Measurements from ENCODE around the gene TECPR2.

The TECPR2 gene

DNA sequence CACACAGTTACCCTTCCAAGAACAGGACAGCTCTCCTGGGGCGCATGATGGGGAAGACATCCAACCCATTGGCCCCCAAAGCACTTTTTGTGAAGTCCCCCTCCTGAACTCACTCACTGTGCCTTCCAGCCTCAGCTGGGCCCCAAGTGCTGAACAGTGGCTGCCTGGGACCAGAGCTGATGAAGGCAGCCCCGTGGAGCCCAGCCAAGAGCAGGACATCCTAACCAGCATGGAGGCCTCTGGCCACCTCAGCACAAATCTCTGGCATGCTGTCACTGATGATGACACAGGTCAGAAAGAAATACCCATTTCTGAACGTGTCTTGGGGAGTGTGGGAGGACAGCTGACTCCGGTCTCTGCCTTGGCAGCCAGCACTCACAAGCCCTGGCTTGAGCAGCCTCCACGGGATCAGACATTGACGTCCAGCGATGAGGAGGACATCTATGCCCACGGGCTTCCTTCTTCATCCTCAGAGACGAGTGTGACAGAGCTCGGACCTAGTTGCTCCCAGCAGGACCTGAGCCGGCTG, 72.0 kb downstream of the TECPR2 start:
- no peak for DNase-seq

DNA sequence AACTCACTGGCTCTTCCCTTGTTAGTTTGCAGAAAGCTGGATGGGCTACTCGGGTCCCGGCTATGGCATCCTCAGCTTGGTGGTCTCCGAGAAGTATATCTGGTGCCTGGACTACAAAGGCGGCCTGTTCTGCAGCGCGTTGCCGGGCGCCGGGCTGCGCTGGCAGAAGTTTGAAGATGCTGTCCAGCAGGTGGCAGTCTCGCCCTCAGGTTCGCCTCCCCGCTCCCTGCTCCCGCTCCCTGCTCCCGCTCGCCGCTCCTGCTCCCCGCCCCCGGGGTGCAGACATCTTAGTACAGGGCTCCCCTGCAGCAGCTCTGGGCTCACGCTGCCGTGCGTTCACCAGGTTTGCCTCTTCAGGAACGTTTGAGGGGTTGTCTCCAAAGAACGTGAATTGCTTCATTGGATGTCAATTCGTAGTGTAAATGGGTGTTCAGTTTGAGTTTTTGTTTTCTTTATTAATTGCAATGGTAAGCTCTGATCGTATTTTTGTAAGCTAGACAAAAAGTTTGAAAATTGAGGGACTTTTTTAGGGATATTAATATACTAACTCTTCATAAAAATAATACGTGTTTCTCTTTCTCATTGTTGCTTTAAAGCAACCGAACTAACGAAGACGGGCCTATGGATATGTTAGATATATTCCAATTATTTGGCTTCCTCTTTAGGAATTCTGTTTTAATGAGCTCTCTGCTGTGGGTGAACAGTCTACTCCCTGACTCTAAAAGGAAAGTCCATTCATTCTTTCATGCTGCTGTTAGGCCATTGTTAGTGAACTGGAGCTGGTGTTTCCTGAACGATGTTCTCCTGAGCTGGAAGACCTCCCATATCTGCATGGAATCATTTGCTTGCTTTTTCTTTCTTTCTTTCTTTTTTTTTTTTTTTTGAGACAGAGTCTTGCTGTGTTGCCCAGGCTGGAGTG, 75.5 kb downstream of the TECPR2 start:
- DNase-seq, result peak; percentile 5

DNA sequence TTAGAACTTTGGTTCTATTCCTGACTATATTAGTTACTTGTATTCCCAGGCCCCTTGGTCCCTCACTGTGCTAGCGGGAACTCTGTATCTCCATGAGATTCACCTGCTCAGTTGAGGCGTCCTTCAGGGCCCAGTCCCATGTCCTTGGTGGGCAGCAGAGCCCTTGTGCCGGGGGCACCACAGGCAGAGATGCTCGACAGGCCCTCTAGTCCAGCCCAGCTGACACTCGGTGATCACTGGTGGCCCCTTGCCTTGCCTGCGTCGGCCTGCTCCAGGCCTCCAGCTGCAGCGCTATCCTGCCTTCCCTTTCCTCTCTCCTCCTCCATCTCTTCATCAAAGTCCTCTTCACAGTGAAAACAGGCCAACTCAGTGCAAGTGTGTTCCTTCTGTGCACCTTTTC, 76.8 kb downstream of the TECPR2 start:
- DNase-seq, result no peak

GRCh38 chr14:102440392-102440791, 77.7 kb downstream of the TECPR2 start:
- no peak for DNase-seq

- no peak for DNase-seq
Measured at GRCh38 chr14:102442241-102443211, 79.8 kb downstream of the TECPR2 start.

- DNase-seq, result no peak
Measured at GRCh38 chr14:102445066-102445465, 82.3 kb downstream of the TECPR2 start.

DNA sequence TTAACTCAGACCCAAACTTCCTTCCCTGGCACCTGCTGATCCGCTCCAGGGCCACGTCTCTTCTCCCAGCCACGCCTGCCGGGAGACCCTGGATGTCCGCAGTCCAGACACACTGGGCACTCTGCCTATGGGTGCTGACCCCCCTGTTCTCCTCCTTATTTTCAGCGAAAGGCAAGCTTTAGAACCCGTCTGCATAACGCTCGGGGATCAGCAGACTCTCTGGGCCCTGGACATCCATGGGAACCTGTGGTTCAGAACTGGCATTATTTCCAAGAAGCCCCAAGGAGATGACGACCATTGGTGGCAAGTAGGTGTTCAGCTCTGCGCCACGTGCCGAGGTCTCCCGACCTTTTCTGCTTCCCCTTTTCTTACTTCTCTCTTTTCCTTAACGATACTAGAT, 82.9 kb downstream of the TECPR2 start:
- DNase-seq, result no peak

DNA sequence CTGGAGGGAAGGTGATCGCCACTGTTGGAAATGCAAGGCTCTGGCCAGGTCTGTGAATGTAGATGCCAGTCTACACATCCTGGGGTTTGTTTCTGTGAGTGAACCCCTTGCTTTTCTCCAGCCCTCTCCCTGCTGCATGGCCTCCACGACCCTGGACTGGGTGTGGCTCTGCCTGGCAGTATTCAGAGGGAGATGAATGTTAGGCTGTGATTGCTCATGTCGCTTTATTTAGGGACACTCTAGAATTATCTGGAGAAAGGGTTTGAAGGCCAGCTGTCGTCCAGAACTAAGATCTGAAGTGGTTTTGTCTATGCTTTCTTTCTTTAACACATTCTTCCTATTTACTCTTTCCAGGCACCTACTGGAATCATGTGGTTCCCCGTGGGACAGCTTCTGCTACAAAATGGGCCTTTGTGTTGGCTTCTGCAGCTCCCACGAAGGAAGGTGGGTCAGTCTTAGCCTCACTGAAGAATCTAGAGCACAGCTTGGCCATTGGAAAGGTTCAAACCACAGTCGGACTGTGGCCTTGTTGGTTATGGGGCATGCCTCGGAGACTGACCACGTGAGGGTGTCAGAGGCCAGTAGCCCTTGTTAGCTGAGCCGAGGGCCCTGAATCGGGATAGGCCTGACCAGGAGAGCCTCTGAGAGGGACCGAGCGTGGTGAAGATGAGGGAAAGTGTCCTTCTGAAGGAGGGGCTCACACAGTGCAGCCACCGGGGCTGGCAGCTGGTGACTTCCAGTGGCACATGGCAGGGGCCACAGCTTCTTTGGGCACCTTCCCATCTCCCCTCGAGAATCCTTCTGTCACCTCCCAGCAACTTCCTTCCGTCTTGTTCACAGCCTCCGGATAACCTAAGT, 87.7 kb downstream of the TECPR2 start:
- no peak for DNase-seq

GRCh38 chr14:102451064-102451352, 88.3 kb downstream of the TECPR2 start:
- DNase-seq, result no peak

- no peak for DNase-seq
Measured at GRCh38 chr14:102452302-102452701, 89.6 kb downstream of the TECPR2 start.

DNA sequence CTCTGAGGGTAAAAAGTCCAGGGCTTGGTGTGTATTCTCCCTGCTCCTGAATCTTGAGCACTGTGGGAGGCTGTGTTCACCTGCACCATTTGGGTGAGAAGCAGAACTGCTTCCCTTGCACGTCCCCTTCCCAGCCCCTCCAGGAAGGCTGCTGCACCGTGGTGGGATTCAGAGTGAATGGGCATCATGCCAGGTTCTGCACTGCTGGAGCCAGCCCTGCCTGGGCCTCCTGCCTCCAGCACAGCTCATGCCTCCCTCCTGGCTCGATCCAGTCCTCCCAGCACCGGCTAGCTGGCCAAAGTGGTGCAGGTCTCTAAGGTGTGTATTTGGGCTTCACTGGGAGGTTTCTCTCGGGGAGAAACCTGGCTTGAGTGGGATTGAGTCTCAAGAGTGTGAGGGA, 92.0 kb downstream of the TECPR2 start:
- DNase-seq, result no peak

- DNase-seq, result no peak
Measured at GRCh38 chr14:102457509-102457908, 94.8 kb downstream of the TECPR2 start.

DNA sequence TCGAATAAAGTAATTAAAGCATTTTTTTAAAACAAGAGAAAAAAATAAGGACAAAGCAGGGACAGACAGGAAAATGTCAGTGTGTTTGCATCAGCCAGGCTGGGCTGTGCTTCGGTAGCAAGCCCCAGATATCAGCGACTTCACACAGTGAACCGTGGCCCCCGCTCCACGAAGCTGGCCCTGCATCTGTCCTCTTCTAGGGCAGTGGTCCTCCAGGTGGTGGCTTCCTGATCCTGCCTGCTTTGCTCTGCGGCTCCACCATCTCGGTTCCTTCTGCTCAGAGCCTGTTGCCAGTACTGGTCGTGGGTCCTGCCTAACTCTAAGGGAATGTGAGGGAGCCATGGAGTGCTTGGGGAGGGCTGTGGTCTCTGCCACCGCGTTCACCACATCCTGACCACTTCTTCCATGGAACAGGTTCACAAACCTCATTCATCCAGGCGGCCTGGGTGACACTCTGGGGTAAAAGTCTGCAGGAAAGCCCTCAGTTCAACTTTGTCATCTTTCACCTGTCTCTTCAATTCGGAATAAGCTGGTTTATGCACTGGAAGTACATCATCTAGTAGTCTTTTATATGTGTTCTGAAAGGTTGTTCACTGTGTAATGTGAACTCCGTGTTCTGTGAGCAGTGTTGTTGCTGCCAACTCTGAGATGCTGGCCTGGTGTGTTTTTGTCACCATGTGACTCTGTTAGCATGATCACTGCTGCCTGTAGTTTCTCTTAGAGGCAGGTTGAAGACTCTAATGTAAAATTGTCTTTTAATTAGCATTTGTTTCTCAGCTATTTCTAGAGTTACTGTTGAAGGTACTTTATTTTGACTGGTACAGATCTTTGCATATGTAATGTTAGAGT, 99.0 kb downstream of the TECPR2 start:
- no peak for DNase-seq

- no peak for DNase-seq
Measured at GRCh38 chr14:102462391-102462790, 99.7 kb downstream of the TECPR2 start.

GRCh38 chr14:102464006-102464405, 101.3 kb downstream of the TECPR2 start:
- no peak for DNase-seq

GRCh38 chr14:102464846-102465341, 102.2 kb downstream of the TECPR2 start:
- DNase-seq, result no peak

DNA sequence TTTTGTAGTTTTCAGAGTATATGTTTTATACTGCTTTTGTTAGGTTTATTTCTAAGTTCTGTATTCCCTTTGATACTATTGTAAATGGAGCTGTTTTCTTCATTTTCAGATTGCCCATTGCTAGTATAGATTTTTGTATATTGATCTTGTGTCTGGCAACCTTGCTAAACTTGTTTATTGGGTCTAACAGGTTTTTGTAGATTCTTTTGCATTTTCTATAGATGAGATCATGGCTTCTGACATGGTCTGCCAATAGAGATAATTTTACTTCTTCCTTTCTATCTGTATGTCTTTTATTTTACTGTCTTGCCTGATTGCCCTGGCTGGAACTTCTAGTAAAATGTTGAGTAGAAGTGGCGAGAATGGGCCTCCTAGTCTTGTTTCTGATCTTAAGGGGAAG, 106.5 kb downstream of the TECPR2 start:
- DNase-seq, result no peak

DNA sequence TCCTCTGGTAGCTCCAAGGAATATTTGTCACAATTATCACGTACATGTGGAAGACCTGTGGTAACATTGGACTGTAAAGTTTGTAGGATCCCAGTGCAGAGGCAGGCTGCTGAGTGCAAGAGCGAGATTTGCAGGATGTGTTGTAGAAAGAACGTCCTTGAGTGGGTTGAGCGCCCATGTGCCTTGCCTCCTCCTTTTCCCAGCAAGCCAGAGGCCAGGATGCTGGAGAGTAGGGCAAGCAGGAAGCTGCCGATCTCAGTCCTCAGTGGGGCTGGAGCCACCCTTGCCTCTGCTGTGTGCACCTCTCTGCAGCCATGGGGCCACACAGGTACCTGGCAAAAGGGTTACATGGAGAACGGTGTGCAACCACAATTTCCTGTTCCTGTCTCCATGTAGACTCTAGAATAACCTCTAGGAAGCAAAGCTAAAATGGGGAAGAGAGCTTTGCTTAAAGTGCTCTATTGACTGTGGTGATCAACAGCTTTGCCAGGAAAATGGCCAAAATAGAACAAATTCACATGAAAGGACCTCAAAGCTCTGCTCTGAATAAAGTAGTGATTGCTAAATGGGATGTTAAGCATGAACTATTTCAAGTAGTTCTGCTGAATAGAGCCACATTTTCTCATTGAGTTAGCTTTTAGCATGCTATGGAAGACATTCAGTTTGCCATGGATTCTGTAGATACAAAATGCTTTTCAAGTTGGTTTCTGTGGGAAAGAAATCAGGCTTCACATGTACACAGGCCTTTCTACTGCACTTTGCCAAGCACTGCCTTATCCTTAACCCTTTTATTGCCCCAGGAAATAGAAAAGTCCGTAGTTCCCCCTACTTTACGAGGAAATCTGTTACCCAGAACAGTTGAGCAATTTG, 109.4 kb downstream of the TECPR2 start:
- no peak for DNase-seq

DNA sequence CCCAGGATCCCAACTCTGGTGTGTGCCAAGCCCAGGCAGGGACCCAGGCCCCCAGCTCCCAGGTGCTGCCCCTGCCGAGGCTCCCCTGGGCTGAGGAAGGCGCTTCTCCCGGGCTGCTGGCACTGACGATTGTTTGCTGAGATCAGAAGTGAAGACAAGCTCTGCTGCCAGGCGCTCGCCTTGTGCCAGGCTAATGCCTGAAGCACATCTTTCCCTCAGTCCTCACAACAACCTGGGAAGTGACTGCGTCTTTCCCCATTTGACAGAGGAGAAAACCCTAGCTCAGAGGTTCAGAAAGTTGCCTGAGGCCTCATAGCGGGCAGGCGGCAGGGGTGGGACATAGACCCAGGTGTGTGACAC, 110.0 kb downstream of the TECPR2 start:
- no peak for DNase-seq

GRCh38 chr14:102473559-102473958, 110.8 kb downstream of the TECPR2 start:
- DNase-seq, result no peak

DNA sequence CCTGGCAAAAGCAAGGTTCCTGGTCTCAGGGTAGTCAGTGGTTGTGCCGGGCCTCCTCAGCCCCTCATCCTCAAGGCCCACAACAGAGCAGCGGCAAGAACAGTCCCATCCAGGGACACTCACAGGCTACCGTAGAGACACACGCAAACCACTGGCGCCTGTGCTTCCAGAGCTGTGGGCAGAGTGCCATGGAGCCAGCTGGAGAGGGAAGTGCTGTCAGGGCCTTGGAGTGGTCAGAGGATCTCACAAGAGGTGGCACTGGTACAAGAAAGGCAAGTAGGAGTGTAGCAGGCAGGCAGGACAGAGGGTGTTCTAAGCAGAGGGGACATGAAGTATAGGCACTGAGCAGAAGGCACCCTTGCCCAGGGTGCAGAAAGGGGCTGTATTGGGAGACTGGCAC, 112.2 kb downstream of the TECPR2 start:
- DNase-seq, result no peak

Measured in GOT3 (cell line).